Measurements from ENCODE around the gene DACT3. TPM values are rescaled to one million over a fixed set of nuclear protein-coding genes. Genes with fewer than 3 reads are reported as not detected.

Gene DACT3
- total and polyA plus RNA-seq, 2 donors (not counting 1 experiment from before 2014, with no cell fraction given), result 5.6 to 11.5 TPM

GRCh38 chr19:46605356-46605821 is 55.6 kb downstream of the DACT3 start:
- no peaks in the 10 kb centered on the region for H4K20me1 ChIP-seq (ENCODE audit: control insufficient read depth, extremely low read depth, insufficient read depth, low read length)
- H3K27me3 ChIP-seq (ENCODE audit: control insufficient read depth, insufficient read depth, low read length), result no peaks in the 10 kb centered on the region
- no peak overlapping the region for H2AFZ ChIP-seq (ENCODE audit: low read length)
- H3K4me2 ChIP-seq (ENCODE audit: extremely low read depth, insufficient read depth, low read length), result peak overlapping the region; percentile 54
- H3K4me1 ChIP-seq (ENCODE audit: control insufficient read depth, extremely low read depth, insufficient read depth, low read length), result peaks cover 14% of the 10 kb centered on the region
- H3K4me3 ChIP-seq (replicated peaks in 1 of 4; ENCODE audit: control extremely low read depth in 1 of 4, insufficient read depth in 1 of 4, low read depth in 3 of 4, low read length in 4 of 4), result peak overlapping the region in 1 of 4 experiments; percentile 35
- H3K27ac ChIP-seq (ENCODE audit: insufficient read depth, low read length), result no peak overlapping the region
- peaks cover 38% of the 10 kb centered on the region for H3K36me3 ChIP-seq (ENCODE audit: control insufficient read depth, insufficient read depth, low read length)
- DNase-seq (ENCODE audit: low read depth in 2 of 2), result no peak
- no peak overlapping the region for H3K9ac ChIP-seq (ENCODE audit: insufficient read depth, low read length)
- TF ChIP-seq CTCF (conservative IDR thresholded peaks at IDR 0.05 in 1 of 2, IDR thresholded peaks at IDR 0.05 in 1 of 2; ENCODE audit: low read depth in 1 of 2, low read length in 2 of 2) (no peak), EZH2 (IDR thresholded peaks at IDR 0.05; ENCODE audit: low read length, missing control alignments) (no peak)
- H3K79me2 ChIP-seq (ENCODE audit: control insufficient read depth, insufficient read depth, low read length), result peaks cover 60% of the 10 kb centered on the region
- H3K9me3 ChIP-seq (ENCODE audit: control insufficient read depth, insufficient read depth, low read depth, low read length), result no peaks in the 10 kb centered on the region

GRCh38 chr19:46604781-46605355 is 56.1 kb downstream of the DACT3 start:
- no peak for DNase-seq (ENCODE audit: low read depth in 2 of 2)
- H3K4me1 ChIP-seq (ENCODE audit: control insufficient read depth, extremely low read depth, insufficient read depth, low read length), result peaks cover 14% of the 10 kb centered on the region
- H3K4me3 ChIP-seq (replicated peaks in 1 of 4; ENCODE audit: control extremely low read depth in 1 of 4, insufficient read depth in 1 of 4, low read depth in 3 of 4, low read length in 4 of 4), result peak overlapping the region in 1 of 4 experiments; percentile 82
- no peaks in the 10 kb centered on the region for H3K27me3 ChIP-seq (ENCODE audit: control insufficient read depth, insufficient read depth, low read length)
- peak overlapping the region; percentile 54 for H3K4me2 ChIP-seq (ENCODE audit: extremely low read depth, insufficient read depth, low read length)
- peaks cover 35% of the 10 kb centered on the region for H3K36me3 ChIP-seq (ENCODE audit: control insufficient read depth, insufficient read depth, low read length)
- H3K79me2 ChIP-seq (ENCODE audit: control insufficient read depth, insufficient read depth, low read length), result peaks cover 60% of the 10 kb centered on the region
- H3K9me3 ChIP-seq (ENCODE audit: control insufficient read depth, insufficient read depth, low read depth, low read length), result no peaks in the 10 kb centered on the region
- no peaks in the 10 kb centered on the region for H4K20me1 ChIP-seq (ENCODE audit: control insufficient read depth, extremely low read depth, insufficient read depth, low read length)
- H2AFZ ChIP-seq (ENCODE audit: low read length), result no peak overlapping the region
- no peak overlapping the region for H3K27ac ChIP-seq (ENCODE audit: insufficient read depth, low read length)
- no peak for TF ChIP-seq EZH2 (IDR thresholded peaks at IDR 0.05; ENCODE audit: low read length, missing control alignments)
- TF ChIP-seq CTCF (conservative IDR thresholded peaks at IDR 0.05 in 1 of 2, IDR thresholded peaks at IDR 0.05 in 1 of 2; ENCODE audit: low read depth in 1 of 2, low read length in 2 of 2), result peak in 1 of 2 donors; percentile 12
- H3K9ac ChIP-seq (ENCODE audit: insufficient read depth, low read length), result no peak overlapping the region

GRCh38 chr19:46603752-46604231 is 57.2 kb downstream of the DACT3 start:
- Histone ChIP-seq H2AFZ (ENCODE audit: low read length) (no peak overlapping the region), H4K20me1 (ENCODE audit: control insufficient read depth, extremely low read depth, insufficient read depth, low read length) (no peaks in the 10 kb centered on the region), H3K36me3 (ENCODE audit: control insufficient read depth, insufficient read depth, low read length) (peaks cover 25% of the 10 kb centered on the region), H3K27me3 (ENCODE audit: control insufficient read depth, insufficient read depth, low read length) (no peaks in the 10 kb centered on the region), H3K9me3 (ENCODE audit: control insufficient read depth, insufficient read depth, low read depth, low read length) (no peaks in the 10 kb centered on the region), H3K79me2 (ENCODE audit: control insufficient read depth, insufficient read depth, low read length) (peaks cover 60% of the 10 kb centered on the region), H3K4me3 (replicated peaks in 1 of 4; ENCODE audit: control extremely low read depth in 1 of 4, insufficient read depth in 1 of 4, low read depth in 3 of 4, low read length in 4 of 4) (peak overlapping the region; percentile 82 to 100 (median 98)), H3K9ac (ENCODE audit: insufficient read depth, low read length) (no peak overlapping the region), H3K4me2 (ENCODE audit: extremely low read depth, insufficient read depth, low read length) (peak overlapping the region; percentile 100), H3K27ac (ENCODE audit: insufficient read depth, low read length) (no peak overlapping the region), H3K4me1 (ENCODE audit: control insufficient read depth, extremely low read depth, insufficient read depth, low read length) (peaks cover 14% of the 10 kb centered on the region)
- TF ChIP-seq CTCF (conservative IDR thresholded peaks at IDR 0.05 in 1 of 2, IDR thresholded peaks at IDR 0.05 in 1 of 2; ENCODE audit: low read depth in 1 of 2, low read length in 2 of 2), result no peak
- no peak for TF ChIP-seq EZH2 (IDR thresholded peaks at IDR 0.05; ENCODE audit: low read length, missing control alignments)
- DNase-seq (ENCODE audit: low read depth in 2 of 2), result no peak
